Measurements from ENCODE around the gene GNAT3. TPM values are rescaled to one million over a fixed set of nuclear protein-coding genes. Genes with fewer than 3 reads are reported as not detected.

GNAT3 gene
- total RNA-seq: not detected in 2 replicates

GRCh38 chr7:80511964-80512363 is at the start of gene GNAT3:
Gene GNAT3, minus strand, starts transcription at chr7:80512064. Its CDS starts 138 bp downstream, at chr7:80511926.

Other genes starting within 250 kb of the GNAT3 start
- 217 and 326 TPM in 2 replicates for gene CD36, start 126.6 kb upstream of the GNAT3 start, total RNA-seq

Measured in dermis lymphatic vessel endothelial cell (primary cell).